HG03060 (cell line): ENCODE data around the gene TFAP2E.

Experiments
- ATAC-seq: cut with Tn5 transposase; IDR thresholded peaks from one replicate; pipeline ENCODE4 v1.9.1; 2021; ENCODE audit warnings: low read depth, moderate number of reproducible peaks; ENCODE audit not compliant: unreplicated experiment

TFAP2E gene

DNA sequence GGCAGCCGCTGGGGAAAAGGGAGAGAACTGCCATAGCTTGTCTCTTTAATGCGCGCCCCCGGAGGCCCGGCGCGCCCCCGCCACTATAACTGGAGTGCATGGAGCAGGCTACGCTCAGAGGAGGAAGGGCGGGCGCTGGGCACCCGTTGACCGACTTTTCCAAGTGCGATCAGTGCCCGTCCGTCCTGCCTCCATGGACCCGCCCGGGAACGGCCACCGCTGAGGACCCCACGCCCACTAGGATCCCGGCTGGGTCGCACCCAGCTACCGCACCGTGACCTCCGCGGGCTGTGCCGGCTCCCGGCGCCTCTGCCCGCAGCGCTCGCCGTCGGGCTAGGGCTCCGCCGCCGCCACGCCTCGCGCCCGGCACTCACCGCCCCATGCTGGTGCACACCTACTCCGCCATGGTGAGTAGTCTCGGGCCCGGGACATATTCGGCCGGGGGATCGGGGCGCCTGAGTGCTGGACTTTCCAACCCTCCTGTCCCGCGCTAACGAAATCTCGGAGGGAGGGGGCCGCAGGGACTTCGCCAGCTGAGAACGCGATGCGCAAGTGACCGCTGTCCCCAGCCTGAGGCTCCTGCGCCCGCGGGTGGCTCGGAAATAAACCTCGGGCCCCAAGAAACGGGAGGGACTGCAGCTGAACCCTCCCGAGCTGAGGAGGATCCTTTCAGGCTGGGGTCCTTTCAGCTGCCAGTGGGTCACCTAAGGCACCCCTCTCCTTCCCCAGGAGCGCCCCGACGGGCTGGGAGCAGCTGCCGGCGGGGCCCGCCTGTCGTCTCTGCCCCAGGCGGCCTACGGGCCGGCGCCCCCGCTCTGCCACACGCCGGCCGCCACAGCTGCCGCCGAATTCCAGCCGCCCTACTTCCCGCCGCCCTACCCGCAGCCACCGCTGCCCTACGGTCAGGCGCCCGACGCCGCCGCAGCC, at the start of gene TFAP2E:
TSS of gene TFAP2E (plus strand) at position 117 of the 927 bp plus-strand sequence. CDS start at position 381, 264 bp downstream.
- ATAC-seq = no peak

DNA sequence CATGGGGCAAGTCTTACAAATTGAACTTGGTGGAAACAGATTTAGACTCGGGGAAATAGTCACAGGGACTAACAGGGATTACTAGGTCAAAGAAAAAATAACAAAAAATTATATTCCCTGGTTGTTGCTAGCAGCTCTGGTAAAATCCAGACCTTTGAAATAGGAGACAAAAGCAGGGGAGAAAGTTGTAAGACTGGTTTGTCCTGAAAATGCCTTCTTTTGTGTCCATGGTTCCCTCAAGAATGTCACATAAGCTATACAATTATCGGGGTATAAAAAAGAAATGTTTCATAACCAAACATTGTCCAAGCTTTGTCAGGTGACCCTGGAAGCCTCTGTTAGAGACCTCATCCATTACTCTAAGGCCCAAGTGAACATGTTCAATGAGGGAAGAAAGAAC, 49.0 kb upstream of the TFAP2E start:
- no peak for ATAC-seq

DNA sequence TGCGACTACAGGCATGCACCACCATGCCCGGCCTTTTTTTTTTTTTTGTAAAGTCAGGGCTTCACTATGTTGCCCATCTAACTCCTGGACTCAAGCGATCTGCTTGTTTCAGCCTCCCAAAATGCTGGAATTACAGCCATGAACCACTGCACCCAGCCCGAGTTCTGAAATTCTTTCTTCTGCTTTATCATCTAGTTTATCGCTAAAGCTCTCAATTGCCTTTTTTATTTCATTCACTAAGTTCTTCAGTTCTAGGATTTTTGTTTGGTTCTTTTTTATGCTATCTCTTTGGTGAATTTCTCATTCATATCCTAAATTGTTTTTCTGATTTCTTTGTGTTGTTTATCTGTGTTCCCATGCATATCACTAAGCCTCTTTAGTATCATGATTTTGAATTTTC, 42.9 kb upstream of the TFAP2E start:
- ATAC-seq = no peak

DNA sequence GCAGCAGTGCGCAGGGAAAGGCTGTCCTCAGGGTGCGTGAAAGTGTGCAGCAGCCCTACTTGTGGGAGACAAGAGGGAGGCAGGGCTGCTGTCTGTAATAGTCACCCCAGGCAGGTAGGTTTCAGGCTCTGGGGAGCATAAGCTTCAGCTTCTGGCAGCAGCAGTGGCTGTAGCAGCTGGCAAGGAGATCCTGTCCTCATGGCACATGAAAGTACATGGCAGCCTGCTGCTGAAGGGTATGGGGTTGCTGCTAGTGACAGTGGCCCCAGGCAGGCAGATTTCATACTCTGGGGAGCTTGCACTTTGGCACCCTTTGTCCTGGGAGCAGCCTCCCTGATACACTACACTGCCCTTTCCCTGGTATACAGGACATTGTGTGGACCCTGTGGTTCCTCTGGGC, 42.2 kb upstream of the TFAP2E start:
- no peak for ATAC-seq

DNA sequence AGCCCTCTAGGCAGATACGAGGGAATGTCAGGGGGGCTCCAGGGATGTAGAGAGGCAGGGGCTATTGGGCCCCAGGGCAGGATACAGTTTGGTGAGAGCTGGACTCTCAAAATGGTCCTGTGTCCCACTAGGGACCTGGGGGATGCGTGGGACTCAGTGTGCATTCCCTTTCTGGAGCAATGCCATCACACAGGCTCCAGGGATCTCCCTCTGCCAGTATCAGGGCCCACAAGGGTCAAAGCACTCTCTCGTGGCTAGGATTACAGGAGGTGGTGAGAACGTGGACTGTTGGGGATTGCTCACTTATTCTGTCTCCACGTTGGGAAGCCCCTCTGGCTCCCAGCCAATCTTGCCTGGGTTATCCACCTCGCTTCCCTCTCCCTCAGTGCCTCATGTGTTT, 41.7 kb upstream of the TFAP2E start:
- ATAC-seq = no peak

DNA sequence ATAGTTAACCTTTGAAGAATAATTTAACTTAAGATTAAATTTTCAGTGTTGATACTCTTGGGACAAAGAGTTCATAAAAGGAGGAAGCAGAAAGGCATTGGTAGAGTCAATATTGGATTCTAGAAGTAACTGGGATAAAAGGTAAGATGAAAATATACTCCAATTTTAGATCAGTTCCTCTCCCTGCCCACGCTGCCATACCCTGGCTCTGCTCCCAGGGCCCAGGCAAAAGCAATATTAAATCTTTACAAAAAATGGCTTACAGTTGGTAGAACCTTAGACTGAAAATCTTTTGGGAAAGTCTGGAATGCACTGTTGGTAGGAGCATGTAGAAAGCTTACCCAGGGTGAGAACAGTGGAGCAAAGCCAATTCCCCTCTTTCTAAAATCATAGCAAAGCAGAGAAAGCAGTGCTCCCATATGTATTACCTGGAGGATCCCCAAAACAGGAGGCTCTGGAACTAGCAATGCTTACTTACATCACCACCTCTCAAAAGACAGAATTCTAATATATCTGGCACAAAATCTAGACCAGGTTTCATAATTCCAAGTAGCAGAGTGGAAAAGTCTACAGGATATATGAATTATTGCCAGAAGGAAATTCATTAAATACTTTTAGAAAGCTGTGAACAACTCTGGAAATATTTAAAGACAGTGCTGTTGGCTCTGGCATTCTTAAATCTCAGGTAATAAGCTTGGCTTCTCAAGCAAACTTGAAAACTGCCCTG, 40.5 kb upstream of the TFAP2E start:
- ATAC-seq = no peak

DNA sequence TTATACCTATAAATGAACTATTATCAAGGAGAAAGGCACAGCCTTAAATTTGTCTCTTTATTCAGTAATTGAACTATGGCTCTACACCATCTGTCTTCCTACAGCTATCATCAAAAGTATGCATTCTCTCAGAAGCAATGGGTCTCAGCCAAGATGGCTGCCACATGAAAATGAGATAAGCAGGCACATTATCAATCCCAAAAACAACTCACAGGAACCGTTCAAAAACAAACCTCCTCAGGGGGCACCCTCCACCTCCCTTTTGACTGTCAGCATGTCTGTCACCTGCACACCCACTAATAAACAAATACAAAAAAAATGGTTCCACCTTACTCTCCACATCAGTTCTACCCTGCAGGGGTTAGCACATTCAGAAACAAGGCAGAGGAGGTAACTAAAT, 39.5 kb upstream of the TFAP2E start:
- no peak for ATAC-seq

DNA sequence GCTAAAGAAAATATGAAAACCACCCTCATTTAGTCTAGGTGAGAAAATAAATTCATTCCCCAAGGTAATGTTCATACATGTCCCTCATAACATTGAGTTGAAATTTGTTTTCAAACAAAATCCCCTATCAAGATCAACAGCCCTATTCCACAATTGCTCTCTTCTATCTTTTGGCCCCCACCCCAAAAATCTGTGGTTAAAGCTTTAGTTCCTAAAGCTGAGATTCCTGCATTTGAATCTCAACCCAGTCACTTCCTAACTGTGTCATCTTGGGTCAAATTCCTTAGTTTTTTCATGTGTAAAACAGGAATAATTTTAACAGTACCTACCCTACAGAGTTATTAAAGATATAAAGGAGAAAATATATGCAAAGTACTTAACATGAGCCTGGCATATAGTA, 37.9 kb upstream of the TFAP2E start:
- ATAC-seq = no peak

DNA sequence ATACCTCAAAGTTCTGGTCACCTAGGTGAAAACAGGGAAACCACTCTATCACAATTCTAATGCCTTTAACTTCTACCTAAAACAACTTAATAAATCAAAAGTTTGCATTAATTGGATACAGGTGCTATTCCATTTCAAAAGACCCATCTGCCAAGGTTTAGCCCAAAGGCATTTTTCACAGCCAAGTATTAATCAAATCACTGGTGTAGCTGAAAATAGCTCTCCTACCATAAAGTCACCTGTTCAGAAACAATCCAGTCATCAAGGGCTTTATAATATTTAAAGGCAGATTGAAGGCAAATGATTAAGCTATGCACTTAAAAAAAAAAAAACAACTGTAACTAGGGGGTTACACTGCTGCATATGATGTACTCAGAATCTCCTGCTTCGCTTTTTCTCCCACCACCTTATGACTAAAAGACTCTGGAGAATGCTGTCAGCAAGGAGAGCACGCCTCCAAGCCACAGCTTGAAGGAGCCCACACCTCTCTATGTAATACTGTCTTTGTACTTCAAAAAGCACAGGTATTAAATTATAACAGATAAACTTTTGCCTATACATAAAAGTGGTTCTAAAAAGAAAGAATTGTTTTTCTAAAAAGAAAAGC, 36.5 kb upstream of the TFAP2E start:
- no peak for ATAC-seq

DNA sequence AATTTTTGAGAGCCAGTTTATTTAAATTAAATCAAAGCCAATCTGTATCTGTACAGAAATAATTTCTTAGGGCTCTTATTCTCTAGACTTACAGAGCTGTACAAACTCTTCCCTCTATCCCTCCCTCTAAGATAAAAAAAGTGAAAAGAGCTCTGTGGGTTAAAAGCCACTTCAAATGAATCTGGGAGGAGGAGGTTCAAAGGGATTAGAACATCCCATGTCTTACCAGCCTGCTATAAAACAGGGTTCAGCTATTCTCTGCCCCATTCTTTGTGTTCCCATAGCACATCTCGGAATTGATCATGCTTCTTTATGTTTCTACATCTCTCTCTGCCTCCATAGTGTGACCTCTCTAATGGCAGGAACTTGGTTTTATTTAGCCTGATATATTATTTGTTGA, 35.3 kb upstream of the TFAP2E start:
- ATAC-seq = no peak

DNA sequence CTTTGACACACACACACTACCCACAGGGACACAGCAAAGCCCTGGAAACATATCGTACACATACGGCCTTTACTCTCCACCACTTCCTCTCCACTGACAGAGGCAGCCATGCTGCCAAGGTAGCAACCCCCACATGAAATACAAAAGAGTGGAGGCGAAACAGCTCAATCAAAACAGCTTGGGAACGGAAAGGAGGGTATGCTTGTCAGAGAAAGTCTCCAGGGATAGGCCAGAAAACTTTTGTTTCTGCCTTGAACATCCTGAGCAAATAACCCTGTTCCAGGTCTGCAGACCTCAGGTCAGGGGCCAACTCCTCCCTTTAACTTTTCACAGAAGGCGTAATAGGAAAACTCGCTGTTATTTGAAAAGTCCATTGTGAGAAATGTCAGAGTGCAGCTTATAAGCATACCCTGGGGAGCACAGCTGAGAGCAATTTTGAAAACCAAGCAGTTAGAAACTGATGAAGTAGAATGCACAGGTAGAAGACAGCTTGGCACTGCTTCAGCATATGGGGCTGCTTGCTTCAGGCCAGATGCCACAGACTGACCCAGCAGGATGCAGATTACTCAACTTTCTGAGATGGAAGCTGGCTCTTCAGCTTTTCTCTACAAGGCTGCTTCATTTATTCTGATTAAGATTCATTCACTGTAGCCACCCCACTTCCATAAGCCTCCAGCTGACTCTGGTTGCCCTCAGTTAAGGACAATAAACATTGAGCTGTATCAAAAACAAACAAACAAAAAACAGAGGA, 33.9 kb upstream of the TFAP2E start:
- no peak for ATAC-seq

DNA sequence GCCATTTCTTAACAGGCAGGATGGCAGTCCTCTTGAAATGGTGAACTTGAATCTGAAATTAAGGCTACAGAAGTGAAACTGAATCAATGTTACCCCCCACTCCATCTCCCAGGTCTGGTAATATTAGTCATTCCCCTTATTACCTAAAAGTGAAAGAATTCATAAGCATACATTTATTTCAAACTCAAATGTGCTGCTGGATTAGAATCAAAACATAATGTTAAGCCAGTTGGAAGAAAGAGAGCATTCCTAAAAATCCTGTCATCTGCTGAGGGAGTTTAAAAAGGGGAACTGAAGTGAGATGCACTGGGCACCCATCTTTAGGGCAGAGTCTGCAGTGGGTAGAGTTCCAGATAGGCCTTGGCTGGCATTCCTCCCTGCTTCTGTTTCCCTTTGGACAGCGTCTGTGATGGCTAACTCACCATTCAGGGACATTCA, 33.3 kb upstream of the TFAP2E start:
- ATAC-seq = no peak

DNA sequence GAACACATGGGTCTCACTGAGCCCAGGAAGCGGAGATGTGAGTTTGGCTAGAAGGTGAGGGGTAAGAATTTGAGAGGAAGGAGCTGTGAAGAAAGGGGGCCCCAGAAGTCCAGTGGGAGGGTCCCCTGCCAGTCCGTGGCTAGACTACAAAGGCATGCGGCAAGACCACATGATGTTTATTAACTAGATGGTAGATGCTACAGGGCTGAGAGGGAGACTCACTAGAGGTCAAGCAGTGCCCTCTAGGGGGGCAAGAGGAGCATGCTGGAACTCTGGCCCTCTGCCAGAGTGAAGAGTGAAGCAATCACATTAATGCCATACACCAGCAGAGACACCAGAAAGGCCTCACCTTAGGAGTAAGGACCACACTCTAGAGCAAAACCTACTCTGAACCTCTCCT, 28.1 kb upstream of the TFAP2E start:
- ATAC-seq = no peak

DNA sequence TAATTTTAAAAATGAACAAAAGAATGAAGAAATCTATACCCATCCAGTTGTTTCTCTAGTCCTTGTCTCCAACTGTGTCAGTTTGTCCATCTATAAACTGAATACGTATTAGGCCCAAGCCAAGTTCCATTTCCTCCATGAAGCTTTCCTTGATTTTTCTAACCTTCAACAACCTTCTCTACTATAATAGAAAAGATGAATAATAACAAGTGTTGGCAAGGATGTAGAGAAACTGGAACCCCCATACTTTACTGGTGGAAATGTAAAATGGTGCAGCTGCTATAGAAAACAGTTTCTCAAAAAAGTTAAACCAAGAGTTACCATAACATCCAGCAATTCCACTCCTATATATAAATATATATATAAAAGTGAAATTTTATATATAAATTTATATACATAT, 26.5 kb upstream of the TFAP2E start:
- no peak for ATAC-seq

DNA sequence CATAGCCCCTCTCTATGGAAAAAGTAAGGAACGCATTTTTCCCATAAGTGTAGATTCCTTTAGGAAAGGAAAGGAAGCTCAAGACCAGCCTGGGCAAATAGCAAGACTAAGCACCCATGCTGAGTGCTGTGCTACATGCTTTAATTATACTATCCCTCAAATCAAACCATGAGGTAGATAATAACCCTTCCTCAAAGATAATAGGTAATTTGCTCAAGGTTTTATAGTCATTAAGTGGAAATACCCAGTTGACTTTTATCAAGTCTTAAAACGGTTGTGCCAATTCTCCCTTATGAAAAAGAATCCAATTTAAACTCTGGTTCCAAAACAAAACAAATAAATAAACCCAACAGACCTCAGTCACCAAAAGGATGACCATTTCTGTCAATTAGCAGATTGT, 19.3 kb upstream of the TFAP2E start:
- ATAC-seq = no peak

DNA sequence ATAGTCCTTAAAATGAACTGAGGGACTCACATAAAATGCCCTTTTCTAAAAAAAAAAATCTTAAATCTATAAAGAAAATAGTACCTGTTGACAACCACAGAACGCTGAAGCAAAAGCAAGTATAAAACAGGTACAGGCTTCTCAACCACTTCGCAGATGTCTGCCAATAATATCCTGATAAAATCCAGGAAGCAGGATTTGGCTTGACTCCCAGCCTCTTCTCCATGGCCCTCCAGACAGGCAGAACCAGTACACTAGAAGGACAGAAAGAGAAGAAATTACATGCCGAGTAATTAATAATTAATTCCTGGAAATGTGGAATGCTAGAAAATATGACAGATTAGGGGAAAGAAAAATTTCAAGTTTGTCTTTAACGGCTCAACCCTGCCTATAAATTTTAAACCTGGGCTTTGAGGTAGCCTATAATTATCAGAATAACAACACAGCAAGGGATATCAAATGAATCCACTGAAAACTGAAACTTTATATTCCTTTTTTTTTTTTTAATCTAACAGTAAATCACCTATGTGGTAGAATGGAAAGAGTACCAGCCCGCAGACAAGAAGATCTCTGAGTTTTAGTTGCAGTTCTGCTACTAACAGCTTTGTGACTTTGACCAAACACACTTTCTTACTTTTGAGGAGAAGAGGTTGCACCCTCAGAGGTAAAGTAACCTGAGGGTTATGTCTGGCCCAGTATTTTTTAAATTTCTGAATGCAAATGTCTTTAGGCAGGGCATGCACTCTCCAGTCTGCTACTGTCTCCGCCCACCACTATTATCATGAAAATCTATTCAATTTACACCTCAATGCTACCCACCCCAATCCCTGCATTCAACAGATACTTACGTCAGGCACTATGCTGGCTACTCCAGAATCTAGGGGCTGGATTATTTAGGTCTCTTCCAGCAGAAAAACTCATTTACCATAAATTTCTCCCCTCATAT, 18.6 kb upstream of the TFAP2E start:
- ATAC-seq = no peak

DNA sequence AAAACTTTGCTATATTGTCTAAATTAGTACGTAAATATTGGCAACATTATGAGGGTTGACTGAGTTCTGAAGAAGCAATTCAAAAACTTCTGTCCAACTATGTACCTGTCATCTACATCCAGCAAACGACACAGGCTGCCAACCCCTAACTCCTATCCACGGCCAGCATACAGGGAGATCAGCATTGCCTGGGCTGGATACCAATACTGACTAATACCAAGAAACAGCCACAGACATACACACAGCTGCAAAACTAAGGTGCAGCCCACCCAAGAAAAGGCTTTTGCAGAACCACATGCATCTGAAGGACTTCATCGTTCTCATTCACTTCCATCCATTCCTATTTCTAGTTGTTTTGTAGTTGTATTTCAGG, 17.9 kb upstream of the TFAP2E start:
- no peak for ATAC-seq

DNA sequence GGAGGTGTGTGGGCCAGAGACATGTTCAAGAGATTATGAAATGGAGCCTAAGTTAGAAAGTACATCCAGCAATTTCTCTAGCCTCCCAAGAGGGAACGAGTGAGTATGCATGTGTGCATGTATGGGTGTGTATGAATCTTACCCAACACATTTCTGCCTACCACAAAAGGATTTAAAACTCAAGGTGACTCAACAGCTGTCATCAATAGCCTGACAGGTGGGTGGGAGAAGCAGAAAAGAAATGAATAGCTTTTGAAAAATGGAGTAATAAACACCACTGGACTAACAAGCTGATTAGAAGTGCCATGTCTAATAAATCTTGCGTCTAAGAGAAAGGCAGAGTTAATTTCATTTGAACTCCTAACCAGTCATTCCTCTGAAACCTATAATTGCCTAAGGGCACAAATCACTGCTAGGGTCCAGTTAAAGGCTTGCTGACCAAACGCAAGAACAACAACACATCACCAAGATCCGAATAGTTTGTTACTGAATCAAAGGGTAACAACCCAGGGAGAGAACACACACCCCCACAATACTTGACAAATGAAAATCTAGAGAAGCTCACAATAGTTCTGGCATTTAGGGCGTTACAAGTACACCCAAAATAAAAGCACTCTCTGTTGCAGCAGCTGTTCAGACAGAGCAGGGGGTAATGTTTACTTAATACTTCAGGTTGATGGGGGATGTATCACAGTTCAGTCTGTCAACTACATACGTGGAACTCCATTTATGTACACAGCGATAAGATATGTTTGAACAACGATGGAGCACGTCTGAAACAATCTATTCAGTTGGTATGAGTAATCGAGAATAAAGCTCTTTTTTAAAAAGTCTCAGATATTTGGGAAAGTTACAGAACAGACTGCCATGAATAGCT, 17.3 kb upstream of the TFAP2E start:
- ATAC-seq = no peak
